Kidney epithelial cell (primary cell): Measurements from ENCODE around the gene ERCC6L2. TPM values are rescaled to one million over a fixed set of nuclear protein-coding genes. Genes with fewer than 3 reads are reported as not detected.

Experiments used
- DNase-seq: peaks from one replicate; pipeline ENCODE4 v3.0.0-alpha.2; 2010; ENCODE audit warnings: low read depth
- H3K27me3 ChIP-seq: 2 replicates; pipeline ENCODE4 v1.6.0; 2011; ENCODE audit warnings: low read length; ENCODE audit not compliant: control insufficient read depth, insufficient read depth
- H3K36me3 ChIP-seq: 2 replicates; pipeline ENCODE4 v1.5.1; 2011; ENCODE audit warnings: low read length; ENCODE audit not compliant: control insufficient read depth, insufficient read depth
- H3K4me3 ChIP-seq: 2 replicates; pipeline ENCODE4 v1.5.1; 2011; ENCODE audit warnings: low read depth, mild to moderate bottlenecking, control low read depth, low read length
- CTCF ChIP-seq: IDR thresholded peaks from 2 replicates; pipeline ENCODE4 v1.5.1; 2011; ENCODE audit warnings: mild to moderate bottlenecking, moderate library complexity, low read length, control low read depth, inconsistent platforms; ENCODE audit not compliant: insufficient read depth, poor library complexity, severe bottlenecking
- total RNA-seq: library from RNA; depleted of rRNA; stranded (reverse); fragments of >200 nt; gene quantifications from 2 replicates; pipeline ENCODE4 v1.2.3, GENCODE V29; 2015

Gene ERCC6L2
- total RNA-seq, 1 donor from 2014 or later, result 50.8 TPM

DNA sequence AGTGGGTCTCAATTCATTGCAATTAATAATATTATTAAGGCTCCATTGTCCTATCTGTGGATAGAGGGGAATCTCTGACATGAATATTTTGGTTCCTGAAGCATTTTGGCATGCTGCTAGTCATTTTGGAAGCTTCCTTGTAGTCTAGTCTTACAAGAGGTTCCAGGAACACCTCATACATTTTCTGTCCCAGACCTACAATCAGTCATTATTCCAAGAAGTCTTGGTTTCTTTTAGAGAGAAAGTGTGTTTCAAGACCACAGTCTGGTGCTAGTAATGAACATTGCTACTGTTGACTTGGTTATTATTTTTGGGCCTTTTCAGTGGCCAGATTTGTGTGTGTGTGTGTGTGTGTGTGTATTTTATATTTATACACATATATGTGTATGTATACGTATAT, 98.9 kb downstream of the ERCC6L2 start:
- no peak for DNase-seq

DNA sequence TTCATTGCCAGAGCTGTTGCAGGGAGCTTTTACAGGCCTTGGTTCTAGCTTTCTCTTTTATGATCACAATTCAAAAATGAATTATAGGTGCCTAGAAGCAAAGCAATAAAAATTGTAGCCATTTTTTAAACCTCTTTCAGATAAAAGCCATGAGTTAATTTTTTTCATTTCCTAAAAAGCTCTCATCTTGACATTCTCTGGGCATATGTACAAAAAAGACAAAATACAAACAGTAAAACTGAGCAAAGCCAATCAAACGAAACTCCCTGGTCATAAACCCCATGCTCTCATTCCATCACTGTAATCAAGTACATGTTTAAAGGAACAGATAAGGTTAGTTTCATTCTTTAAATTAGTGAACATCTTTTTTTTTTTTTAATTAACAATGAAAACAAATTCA, 101.9 kb downstream of the ERCC6L2 start:
- no peaks in the 10 kb centered on the region for H3K27me3 ChIP-seq
- TF ChIP-seq CTCF, result no peak
- DNase-seq, result no peak
- no peaks in the 10 kb centered on the region for H3K36me3 ChIP-seq
- no peak overlapping the region for H3K4me3 ChIP-seq

More for the DNA sequence above, 98.9 kb downstream of the ERCC6L2 start:
- no peak for TF ChIP-seq CTCF
- H3K4me3 ChIP-seq, result no peak overlapping the region
- no peaks in the 10 kb centered on the region for H3K36me3 ChIP-seq
- H3K27me3 ChIP-seq, result no peaks in the 10 kb centered on the region

- Histone ChIP-seq H3K4me3 (no peak overlapping the region), H3K27me3 (no peaks in the 10 kb centered on the region), H3K36me3 (no peaks in the 10 kb centered on the region)
- no peak for DNase-seq
- no peak for TF ChIP-seq CTCF
Measured at GRCh38 chr9:95978106-95978505, 102.6 kb downstream of the ERCC6L2 start.

DNA sequence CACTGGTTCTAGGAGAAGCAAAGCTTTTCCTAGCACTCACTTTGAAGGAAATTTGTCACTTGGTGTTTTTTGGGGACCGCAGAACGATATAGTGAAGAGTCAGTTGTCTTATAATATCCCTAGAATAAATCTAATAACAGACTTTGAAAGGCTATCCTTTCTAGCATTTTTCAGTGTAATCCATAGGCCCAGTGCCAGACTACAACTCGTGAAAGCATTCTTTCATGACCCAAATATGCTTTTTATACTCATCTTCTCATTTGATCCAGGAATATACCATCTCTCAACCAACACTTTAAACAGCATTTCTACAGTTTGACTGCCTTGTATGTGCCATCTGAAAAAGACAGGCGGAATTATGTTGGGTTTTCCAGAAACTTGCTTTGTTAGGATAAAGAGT, 104.0 kb downstream of the ERCC6L2 start:
- Histone ChIP-seq H3K36me3 (no peaks in the 10 kb centered on the region), H3K4me3 (no peak overlapping the region), H3K27me3 (no peaks in the 10 kb centered on the region)
- TF ChIP-seq CTCF, result no peak
- DNase-seq, result no peak

- Histone ChIP-seq H3K4me3 (no peak overlapping the region), H3K27me3 (no peaks in the 10 kb centered on the region), H3K36me3 (no peaks in the 10 kb centered on the region)
- no peak for TF ChIP-seq CTCF
- no peak for DNase-seq
Measured at GRCh38 chr9:95980262-95981125, 105.0 kb downstream of the ERCC6L2 start.
